ENCODE results near the gene MLLT10.

MLLT10 gene

GRCh38 chr10:21727452-21728168, 193.6 kb downstream of the MLLT10 start:
- in situ Hi-C loops (cut with MboI; ENCODE audit: low sequenced_read_pairs) = no loop called here

GRCh38 chr10:21728618-21729017, 194.6 kb downstream of the MLLT10 start:
- in situ Hi-C loops (cut with MboI; ENCODE audit: low sequenced_read_pairs) = no loop called here

GRCh38 chr10:21732067-21732772, 198.2 kb downstream of the MLLT10 start:
- in situ Hi-C loops (cut with MboI; ENCODE audit: low sequenced_read_pairs) = no loop called here

GRCh38 chr10:21733710-21734109, 199.7 kb downstream of the MLLT10 start:
- in situ Hi-C loops (cut with MboI; ENCODE audit: low sequenced_read_pairs) = no loop called here

GRCh38 chr10:21737106-21737505, 203.1 kb downstream of the MLLT10 start:
- in situ Hi-C loops (cut with MboI; ENCODE audit: low sequenced_read_pairs) = no loop called here

- in situ Hi-C loops (cut with MboI; ENCODE audit: low sequenced_read_pairs) = no loop called here
These were observed 207.0 kb downstream of the MLLT10 start for GRCh38 chr10:21740989-21741388.

DNA sequence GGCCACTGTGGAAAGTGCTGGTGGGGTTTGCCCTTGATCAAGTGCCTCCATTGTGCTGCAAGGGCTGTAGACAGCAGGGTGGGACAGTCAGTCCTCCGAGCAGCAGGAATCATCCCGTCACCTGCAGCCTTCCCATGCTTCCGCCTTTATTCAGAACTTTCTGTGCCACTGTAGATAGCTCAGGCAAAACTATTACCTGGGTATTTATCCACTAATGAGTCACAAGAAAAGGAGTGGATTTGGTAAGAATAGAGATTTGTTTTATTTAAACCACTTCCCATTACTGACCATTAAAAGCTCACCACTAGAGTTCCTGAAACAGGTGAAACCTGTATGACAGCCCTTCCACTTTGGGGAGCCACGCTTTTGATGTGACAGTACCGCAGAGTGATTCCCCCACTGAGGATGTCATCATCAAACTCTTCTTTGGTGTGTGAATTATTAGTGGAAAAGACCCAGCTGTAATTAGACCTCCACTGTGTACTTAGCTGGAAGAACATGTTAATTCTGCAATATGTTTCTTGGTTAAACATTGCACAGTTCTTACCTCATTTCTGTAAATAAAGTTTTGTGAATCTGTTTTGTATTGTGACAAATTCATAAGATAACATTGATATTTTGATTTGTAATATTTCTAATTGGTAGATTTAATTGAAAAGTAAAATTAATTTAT, 208.8 kb downstream of the MLLT10 start:
- in situ Hi-C loops (cut with MboI; ENCODE audit: low sequenced_read_pairs) = no loop called here

GRCh38 chr10:21744223-21744622, 210.2 kb downstream of the MLLT10 start:
- in situ Hi-C loops (cut with MboI; ENCODE audit: low sequenced_read_pairs) = no loop called here

DNA sequence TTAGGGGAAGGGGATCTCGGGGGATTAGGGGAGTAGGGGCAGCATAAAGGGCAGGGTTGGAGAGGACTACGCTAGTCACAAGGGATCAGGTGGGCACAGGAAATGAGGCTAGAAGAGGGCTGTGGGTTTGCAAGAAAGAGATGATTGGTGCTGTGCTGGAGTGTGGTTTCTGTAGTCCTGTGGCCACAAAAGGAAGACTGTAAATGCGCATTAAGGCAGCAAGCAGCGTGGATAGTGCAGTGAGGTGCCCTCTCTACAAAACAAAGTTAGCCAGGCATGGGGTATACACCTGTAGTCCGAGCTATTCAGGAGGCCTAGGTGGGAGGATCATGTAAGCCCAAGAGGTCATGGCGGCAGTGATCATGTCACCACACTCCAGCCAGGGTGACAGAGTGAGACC, 212.1 kb downstream of the MLLT10 start:
- in situ Hi-C loops (cut with MboI; ENCODE audit: low sequenced_read_pairs) = no loop called here

DNA sequence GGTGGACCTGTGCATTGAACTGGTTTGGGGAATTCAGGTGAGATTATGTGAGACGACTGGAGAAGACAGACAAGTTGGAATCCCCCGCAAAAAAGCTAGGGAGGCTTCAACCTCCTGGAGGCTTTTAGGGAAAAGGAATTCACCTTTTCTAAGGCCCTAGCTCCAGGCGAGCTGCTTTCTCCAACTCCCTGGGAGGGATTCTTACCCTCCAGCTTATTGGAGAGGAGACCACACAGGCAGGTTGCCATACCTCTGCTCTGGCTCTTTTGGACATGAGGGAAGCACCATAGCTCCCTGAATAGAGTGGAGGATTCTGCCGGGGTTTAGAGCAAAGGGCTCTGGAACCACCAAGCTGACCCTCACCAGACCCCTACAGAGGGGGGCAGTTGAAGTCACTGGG, 213.8 kb downstream of the MLLT10 start:
- in situ Hi-C loops (cut with MboI; ENCODE audit: low sequenced_read_pairs) = no loop called here

GRCh38 chr10:21749788-21750187, 215.8 kb downstream of the MLLT10 start:
- in situ Hi-C loops (cut with MboI; ENCODE audit: low sequenced_read_pairs) = no loop called here

DNA sequence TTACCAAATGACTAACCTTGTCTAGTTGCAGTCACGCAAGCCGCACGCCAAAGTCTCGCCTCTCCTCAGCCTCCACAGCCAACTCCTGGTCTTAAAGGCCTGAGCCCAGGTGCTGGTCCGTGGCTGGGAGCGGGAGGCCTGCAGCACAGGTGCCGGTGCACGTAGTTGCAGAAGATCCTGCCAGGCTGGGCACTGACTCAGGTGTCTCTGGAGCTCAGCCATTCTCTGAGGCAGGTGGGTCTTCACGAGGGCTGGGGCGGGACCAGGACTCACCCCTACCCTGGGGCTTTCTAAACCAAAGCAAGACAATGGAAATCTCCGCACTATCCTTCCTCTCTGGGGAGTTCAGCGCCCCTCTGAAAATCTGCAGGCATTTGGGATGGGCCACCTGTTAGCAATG, 216.4 kb downstream of the MLLT10 start:
- in situ Hi-C loops (cut with MboI; ENCODE audit: low sequenced_read_pairs) = no loop called here

GRCh38 chr10:21751341-21752310, 217.6 kb downstream of the MLLT10 start:
- in situ Hi-C loops (cut with MboI; ENCODE audit: low sequenced_read_pairs) = no loop called here

DNA sequence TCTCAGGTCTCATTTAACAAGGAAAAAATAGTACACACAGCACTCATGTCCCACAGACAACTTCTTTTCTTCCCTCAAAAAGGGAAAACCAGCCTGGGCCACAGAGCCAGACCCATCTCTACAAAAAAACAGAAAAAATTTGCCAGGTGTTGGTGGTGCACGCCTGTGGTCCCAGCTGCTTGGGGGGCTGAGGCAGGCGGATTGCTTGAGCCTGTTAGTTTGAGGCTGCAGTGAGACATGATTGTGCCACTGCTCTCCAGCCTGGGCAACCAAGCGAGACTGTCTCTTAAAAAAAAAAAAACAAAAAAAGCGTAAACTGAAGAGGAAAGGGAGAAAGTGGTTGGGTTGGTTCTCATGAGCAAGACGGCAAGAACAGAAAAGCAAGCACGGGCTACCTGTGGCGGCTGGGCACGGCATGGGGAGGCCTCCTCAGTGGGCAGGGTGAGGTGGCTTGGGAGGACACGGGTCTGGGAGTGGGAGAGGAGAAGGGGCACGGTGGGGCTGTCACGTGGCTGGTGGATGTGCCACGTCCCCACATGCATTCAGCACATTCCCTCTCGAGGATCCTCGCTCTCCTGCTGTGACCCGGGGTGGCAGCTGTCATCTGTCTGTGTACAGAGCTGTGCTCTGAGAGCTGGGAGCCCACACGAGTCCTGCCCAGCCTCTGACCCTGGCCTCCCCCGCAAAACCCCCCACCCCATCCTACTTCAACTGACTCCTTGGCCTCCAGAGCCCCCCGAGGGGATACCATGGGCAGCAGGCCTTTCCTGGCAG, 219.7 kb downstream of the MLLT10 start:
- in situ Hi-C loops (cut with MboI; ENCODE audit: low sequenced_read_pairs) = no loop called here

GRCh38 chr10:21754410-21755011, 220.5 kb downstream of the MLLT10 start:
- in situ Hi-C loops (cut with MboI; ENCODE audit: low sequenced_read_pairs) = no loop called here

DNA sequence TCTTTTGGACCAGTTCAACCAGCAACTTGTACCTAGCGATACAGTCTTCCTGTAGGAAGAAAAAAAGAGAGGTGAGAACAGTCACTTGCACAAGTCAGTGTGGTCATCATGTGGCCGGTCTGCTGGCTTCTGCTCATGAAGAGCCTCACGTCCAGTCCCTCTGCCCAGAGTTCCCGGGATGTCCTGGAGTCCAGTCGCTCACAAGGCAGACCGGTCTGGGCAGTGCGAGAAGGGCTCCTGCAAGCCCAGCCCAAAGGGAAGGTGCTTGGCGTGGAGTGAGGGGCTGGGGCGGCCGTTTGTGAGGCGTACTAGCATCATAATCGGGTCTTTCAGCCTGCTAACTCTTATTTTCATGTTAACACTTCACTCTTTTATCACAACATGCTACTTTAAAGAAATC, 222.7 kb downstream of the MLLT10 start:
- in situ Hi-C loops (cut with MboI; ENCODE audit: low sequenced_read_pairs) = no loop called here

- in situ Hi-C loops (cut with MboI; ENCODE audit: low sequenced_read_pairs) = no loop called here
These were observed 223.3 kb downstream of the MLLT10 start for GRCh38 chr10:21757185-21757901.

DNA sequence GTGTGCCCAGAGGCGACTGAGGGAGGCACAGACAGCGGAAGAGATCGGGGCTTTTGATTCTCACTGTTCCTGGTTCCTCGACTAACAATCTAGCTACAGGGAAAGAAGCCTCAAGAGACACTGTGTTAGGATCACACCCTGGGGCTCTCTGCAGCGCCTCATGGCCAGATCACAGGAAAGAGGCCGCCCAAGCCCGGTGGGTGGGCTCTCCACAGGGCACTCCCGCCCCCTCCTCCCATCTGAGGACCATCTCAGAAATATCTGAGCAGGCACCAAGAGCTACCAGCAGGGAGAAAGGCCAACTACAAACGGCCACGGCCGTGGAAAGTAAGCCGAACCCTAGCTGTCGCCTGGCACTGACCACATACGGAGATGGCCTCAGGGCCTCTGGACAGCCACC, 224.2 kb downstream of the MLLT10 start:
- in situ Hi-C loops (cut with MboI; ENCODE audit: low sequenced_read_pairs) = no loop called here

GRCh38 chr10:21758696-21759095, 224.7 kb downstream of the MLLT10 start:
- in situ Hi-C loops (cut with MboI; ENCODE audit: low sequenced_read_pairs) = no loop called here

Data from HL-60/S4 treated with phorbol 12-myristate 13-acetate at 8.2 ng/mL for 4 days and 3 days (cell line).